OCI-LY3 (cell line): ENCODE measurements around the gene LRFN2.

Experiments used
- CTCF ChIP-seq: fragments of 200-600, 300-600 bp; sonication (generic); IDR thresholded peaks from 2 replicates; pipeline ENCODE4 v1.5.1; 2014; ENCODE audit warnings: antibody characterized with exemption, low read length, low read depth
- EZH2phosphoT487 ChIP-seq: fragments of 200-600 bp; shearing (Covaris generic); IDR thresholded peaks from 2 replicates; pipeline ENCODE4 v1.6.1; 2018; ENCODE audit warnings: antibody characterized with exemption, mixed run types, low read depth

GRCh38 chr6:40630051-40630450 lies 42.9 kb upstream of the LRFN2 start:
- no peak for TF ChIP-seq CTCF
- no peak for TF ChIP-seq EZH2phosphoT487
